ENCODE data around the gene S100A5.
A peak's percentile ranks its signal among the peaks of the same experiment; 100 is the strongest.

The S100A5 gene

GRCh38 chr1:153572569-153573015 is 31.9 kb upstream of the S100A5 start:
- Histone ChIP-seq H3K18ac (ENCODE audit: low read length) (no peak overlapping the region), H3K9ac (ENCODE audit: low read length) (no peak overlapping the region), H4K8ac (ENCODE audit: low read depth, low read length) (no peak overlapping the region), H3K4me2 (ENCODE audit: low read length) (no peak overlapping the region), H3K9me3 (ENCODE audit: insufficient read depth, low read depth, low read length) (peaks cover 2% of the 10 kb centered on the region), H4K91ac (ENCODE audit: low read depth, low read length) (no peak overlapping the region), H3K4me3 (ENCODE audit: low read depth, low read length) (no peak overlapping the region), H2BK5ac (ENCODE audit: low read depth, low read length, poor library complexity) (no peak overlapping the region), H2AFZ (ENCODE audit: insufficient read depth, low read length, poor library complexity) (no peak overlapping the region), H4K12ac (ENCODE audit: low read depth, low read length) (no peak overlapping the region), H3K79me2 (ENCODE audit: control insufficient read depth, insufficient read depth, low read length, poor library complexity) (peaks cover 3% of the 10 kb centered on the region), H3K23ac (ENCODE audit: low read length) (no peak overlapping the region), H3K4ac (ENCODE audit: low read depth, low read length) (no peak overlapping the region), H3K79me1 (ENCODE audit: low read length) (peaks cover 21% of the 10 kb centered on the region), H3K36me3 (ENCODE audit: control insufficient read depth in 1 of 2, insufficient read depth in 2 of 2, low read length in 2 of 2) (no peaks in the 10 kb centered on the region), H3K27ac (ENCODE audit: low read depth, low read length) (no peak overlapping the region), H3K27me3 (ENCODE audit: insufficient read depth, low read length) (no peaks in the 10 kb centered on the region), H2BK120ac (ENCODE audit: insufficient read depth, low read length, poor library complexity) (no peak overlapping the region), H2BK12ac (ENCODE audit: low read length) (no peak overlapping the region), H2AK5ac (ENCODE audit: low read length) (no peak overlapping the region), H3K14ac (ENCODE audit: low read length) (no peak overlapping the region), H3K4me1 (ENCODE audit: control insufficient read depth in 1 of 2, insufficient read depth in 2 of 2, low read length in 2 of 2) (peaks cover 7 to 14% of the 10 kb centered on the region in 2 experiments)
- peak; percentile 69 to 79 for DNase-seq
- no CpG with 5 or more reads among the region's 3 CpGs for WGBS (ENCODE audit: extremely low coverage, insufficient coverage, insufficient read length)

DNA sequence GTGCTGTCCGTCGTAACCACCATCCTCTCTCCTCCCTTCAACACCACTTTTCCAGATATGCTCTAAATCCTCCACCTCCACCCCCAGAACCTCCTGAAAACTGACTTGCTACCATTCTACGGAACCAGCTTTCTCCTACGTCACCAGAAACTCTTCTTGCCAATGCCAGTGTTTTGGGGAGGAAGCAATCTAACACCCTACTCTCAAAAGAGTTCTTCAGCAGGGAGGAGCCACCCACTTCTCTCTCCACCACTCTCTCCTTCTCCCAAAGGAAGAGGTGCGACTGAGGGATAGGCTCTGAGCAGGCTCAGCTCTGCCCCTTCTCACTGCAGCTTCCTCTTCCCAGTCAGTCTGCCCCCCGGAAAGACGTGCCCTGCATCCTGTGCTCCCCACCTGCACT is 31.0 kb upstream of the S100A5 start:
- Histone ChIP-seq H3K9ac (ENCODE audit: low read length) (no peak overlapping the region), H3K18ac (ENCODE audit: low read length) (no peak overlapping the region), H3K4ac (ENCODE audit: low read depth, low read length) (no peak overlapping the region), H3K4me1 (ENCODE audit: control insufficient read depth in 1 of 2, insufficient read depth in 2 of 2, low read length in 2 of 2) (peaks cover 14 to 21% of the 10 kb centered on the region in 2 experiments), H3K4me3 (ENCODE audit: low read depth, low read length) (no peak overlapping the region), H4K91ac (ENCODE audit: low read depth, low read length) (peak overlapping the region; percentile 21), H3K23ac (ENCODE audit: low read length) (no peak overlapping the region), H3K79me1 (ENCODE audit: low read length) (peaks cover 29% of the 10 kb centered on the region), H3K4me2 (ENCODE audit: low read length) (no peak overlapping the region), H2BK120ac (ENCODE audit: insufficient read depth, low read length, poor library complexity) (no peak overlapping the region), H2AFZ (ENCODE audit: insufficient read depth, low read length, poor library complexity) (no peak overlapping the region), H2BK5ac (ENCODE audit: low read depth, low read length, poor library complexity) (no peak overlapping the region), H3K27me3 (ENCODE audit: insufficient read depth, low read length) (no peaks in the 10 kb centered on the region), H3K36me3 (ENCODE audit: control insufficient read depth in 1 of 2, insufficient read depth in 2 of 2, low read length in 2 of 2) (no peaks in the 10 kb centered on the region), H3K9me3 (ENCODE audit: insufficient read depth, low read depth, low read length) (no peaks in the 10 kb centered on the region), H4K12ac (ENCODE audit: low read depth, low read length) (no peak overlapping the region), H2AK5ac (ENCODE audit: low read length) (peak overlapping the region; percentile 13), H2BK12ac (ENCODE audit: low read length) (peak overlapping the region; percentile 76), H3K79me2 (ENCODE audit: control insufficient read depth, insufficient read depth, low read length, poor library complexity) (peaks cover 9% of the 10 kb centered on the region), H4K8ac (ENCODE audit: low read depth, low read length) (no peak overlapping the region), H3K27ac (ENCODE audit: low read depth, low read length) (no peak overlapping the region), H3K14ac (ENCODE audit: low read length) (no peak overlapping the region)
- DNase-seq = no peak
- no CpG with 5 or more reads among the region's 7 CpGs for WGBS (ENCODE audit: extremely low coverage, insufficient coverage, insufficient read length)

DNA sequence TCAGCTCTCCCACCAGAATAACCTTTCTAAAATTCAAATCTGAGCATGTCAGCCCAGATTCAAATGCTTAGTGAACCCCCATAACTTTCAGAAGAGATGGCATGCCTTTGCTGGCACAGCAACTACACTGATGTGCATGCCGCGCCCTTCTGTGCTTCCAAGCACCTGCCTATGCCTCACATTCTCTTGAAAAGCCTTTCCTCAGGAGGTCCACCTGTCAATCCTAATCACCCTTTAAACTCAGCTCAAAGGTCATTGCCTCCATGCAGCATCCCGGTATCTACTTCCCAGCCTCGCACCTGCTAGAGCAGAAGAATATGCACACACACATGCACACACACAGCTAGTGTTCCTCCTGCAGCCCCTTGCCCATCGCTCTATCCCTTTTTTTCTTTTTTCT is 30.1 kb upstream of the S100A5 start:
- Histone ChIP-seq H3K4me1 (ENCODE audit: control insufficient read depth in 1 of 2, insufficient read depth in 2 of 2, low read length in 2 of 2) (peaks cover 21 to 28% of the 10 kb centered on the region in 2 experiments), H3K4ac (ENCODE audit: low read depth, low read length) (no peak overlapping the region), H3K14ac (ENCODE audit: low read length) (no peak overlapping the region), H3K18ac (ENCODE audit: low read length) (no peak overlapping the region), H3K9ac (ENCODE audit: low read length) (no peak overlapping the region), H3K36me3 (ENCODE audit: control insufficient read depth in 1 of 2, insufficient read depth in 2 of 2, low read length in 2 of 2) (no peaks in the 10 kb centered on the region), H2BK12ac (ENCODE audit: low read length) (no peak overlapping the region), H3K79me2 (ENCODE audit: control insufficient read depth, insufficient read depth, low read length, poor library complexity) (peaks cover 10% of the 10 kb centered on the region), H4K8ac (ENCODE audit: low read depth, low read length) (no peak overlapping the region), H2AFZ (ENCODE audit: insufficient read depth, low read length, poor library complexity) (no peak overlapping the region), H4K91ac (ENCODE audit: low read depth, low read length) (peak overlapping the region; percentile 53), H2AK5ac (ENCODE audit: low read length) (no peak overlapping the region), H3K23ac (ENCODE audit: low read length) (no peak overlapping the region), H3K9me3 (ENCODE audit: insufficient read depth, low read depth, low read length) (no peaks in the 10 kb centered on the region), H3K27ac (ENCODE audit: low read depth, low read length) (no peak overlapping the region), H4K12ac (ENCODE audit: low read depth, low read length) (no peak overlapping the region), H3K79me1 (ENCODE audit: low read length) (peaks cover 36% of the 10 kb centered on the region), H2BK120ac (ENCODE audit: insufficient read depth, low read length, poor library complexity) (no peak overlapping the region), H2BK5ac (ENCODE audit: low read depth, low read length, poor library complexity) (no peak overlapping the region), H3K4me2 (ENCODE audit: low read length) (no peak overlapping the region), H3K4me3 (ENCODE audit: low read depth, low read length) (no peak overlapping the region), H3K27me3 (ENCODE audit: insufficient read depth, low read length) (no peaks in the 10 kb centered on the region)
- no peak for DNase-seq
- WGBS (ENCODE audit: extremely low coverage, insufficient coverage, insufficient read length) = no CpG with 5 or more reads among the region's 5 CpGs

DNA sequence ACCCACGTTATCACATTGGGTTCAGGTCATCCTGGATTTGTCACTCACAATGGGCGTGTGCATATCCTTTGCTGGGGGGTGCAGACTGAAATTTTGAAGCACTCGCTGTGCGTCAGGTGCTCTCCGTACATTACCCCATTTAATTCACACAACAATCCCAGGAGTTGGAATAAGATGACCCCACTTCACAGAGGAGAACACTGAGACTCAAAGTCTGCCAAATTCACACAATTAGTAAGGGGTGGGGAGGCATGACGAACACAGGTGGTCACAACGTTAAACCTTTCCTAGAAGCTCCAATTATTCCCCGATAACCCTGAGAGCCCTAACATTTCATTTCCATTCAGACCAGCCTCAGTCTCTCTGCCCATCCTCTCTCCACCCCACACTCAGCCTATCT is 28.7 kb upstream of the S100A5 start:
- Histone ChIP-seq H2AFZ (ENCODE audit: insufficient read depth, low read length, poor library complexity) (no peak overlapping the region), H3K9me3 (ENCODE audit: insufficient read depth, low read depth, low read length) (no peaks in the 10 kb centered on the region)
- WGBS (ENCODE audit: extremely low coverage, insufficient coverage, insufficient read length) = no CpG with 5 or more reads among the region's 8 CpGs

More for the DNA sequence above, 28.7 kb upstream of the S100A5 start:
- Histone ChIP-seq H3K4ac (ENCODE audit: low read depth, low read length) (peak overlapping the region; percentile 26), H3K23ac (ENCODE audit: low read length) (no peak overlapping the region), H2BK120ac (ENCODE audit: insufficient read depth, low read length, poor library complexity) (peak overlapping the region; percentile 93), H3K27ac (ENCODE audit: low read depth, low read length) (peak overlapping the region; percentile 100), H3K18ac (ENCODE audit: low read length) (no peak overlapping the region), H3K14ac (ENCODE audit: low read length) (peak overlapping the region; percentile 66), H3K9ac (ENCODE audit: low read length) (no peak overlapping the region), H2BK12ac (ENCODE audit: low read length) (peak overlapping the region; percentile 85), H3K79me2 (ENCODE audit: control insufficient read depth, insufficient read depth, low read length, poor library complexity) (peaks cover 16% of the 10 kb centered on the region), H3K4me1 (ENCODE audit: control insufficient read depth in 1 of 2, insufficient read depth in 2 of 2, low read length in 2 of 2) (peaks cover 28 to 39% of the 10 kb centered on the region in 2 experiments), H4K91ac (ENCODE audit: low read depth, low read length) (peak overlapping the region; percentile 96), H4K8ac (ENCODE audit: low read depth, low read length) (peak overlapping the region; percentile 0), H2AK5ac (ENCODE audit: low read length) (peak overlapping the region; percentile 73), H3K4me2 (ENCODE audit: low read length) (no peak overlapping the region), H2BK5ac (ENCODE audit: low read depth, low read length, poor library complexity) (peak overlapping the region; percentile 4), H3K79me1 (ENCODE audit: low read length) (peaks cover 47% of the 10 kb centered on the region), H3K36me3 (ENCODE audit: control insufficient read depth in 1 of 2, insufficient read depth in 2 of 2, low read length in 2 of 2) (no peaks in the 10 kb centered on the region), H3K27me3 (ENCODE audit: insufficient read depth, low read length) (no peaks in the 10 kb centered on the region), H3K4me3 (ENCODE audit: low read depth, low read length) (no peak overlapping the region), H4K12ac (ENCODE audit: low read depth, low read length) (no peak overlapping the region)
- DNase-seq = no peak
